Measurements from ENCODE around the gene GTF2I.
"Not testable (repeated sequence)": the region's sequence is repeated elsewhere in the genome, so short reads cannot be mapped to it uniquely, and the experiment has no call there.

The GTF2I gene

DNA sequence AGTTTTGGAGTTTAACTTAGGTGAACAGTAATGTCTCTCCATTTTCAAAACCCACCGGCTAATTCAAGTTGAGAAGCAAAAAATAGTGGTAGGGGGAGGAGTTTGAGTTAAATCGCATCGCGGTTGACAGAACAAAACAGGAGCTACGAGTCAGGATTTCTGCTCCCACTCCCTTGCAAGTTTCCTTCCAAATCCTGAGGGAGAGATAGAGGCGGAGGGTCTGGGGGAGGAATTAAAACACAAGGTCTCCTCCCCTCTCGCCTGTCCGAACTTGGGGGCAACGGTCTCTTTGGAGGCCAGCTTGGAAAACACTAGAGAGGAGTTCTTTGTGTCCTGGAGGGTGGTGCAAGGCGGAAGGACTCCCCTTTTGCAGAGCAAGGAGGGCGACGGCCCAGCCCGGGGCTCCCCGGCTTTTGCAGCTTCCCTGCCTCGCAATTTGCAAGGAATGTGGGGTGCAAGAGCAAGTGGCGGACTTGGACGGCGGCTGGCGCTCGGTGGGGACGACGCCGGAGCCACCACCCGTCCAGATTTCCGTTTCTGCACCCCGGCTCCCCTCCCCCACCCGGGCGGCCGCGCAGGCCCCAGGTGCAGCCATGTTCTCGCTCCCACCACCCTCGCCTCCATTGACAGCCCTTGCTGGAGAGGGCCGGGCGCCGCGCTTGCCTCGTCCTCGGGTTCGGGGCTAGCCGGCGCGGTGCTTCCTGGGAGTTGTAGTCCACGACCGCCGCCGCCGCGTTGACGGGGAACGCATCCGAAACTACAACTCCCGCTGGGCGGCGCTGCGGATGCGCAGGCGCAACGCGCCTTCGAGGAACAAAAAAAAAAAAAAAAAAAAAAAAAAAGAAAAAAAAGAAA is 454 bp upstream of the GTF2I start (continued):
- TF ChIP-seq, protein P1, sequence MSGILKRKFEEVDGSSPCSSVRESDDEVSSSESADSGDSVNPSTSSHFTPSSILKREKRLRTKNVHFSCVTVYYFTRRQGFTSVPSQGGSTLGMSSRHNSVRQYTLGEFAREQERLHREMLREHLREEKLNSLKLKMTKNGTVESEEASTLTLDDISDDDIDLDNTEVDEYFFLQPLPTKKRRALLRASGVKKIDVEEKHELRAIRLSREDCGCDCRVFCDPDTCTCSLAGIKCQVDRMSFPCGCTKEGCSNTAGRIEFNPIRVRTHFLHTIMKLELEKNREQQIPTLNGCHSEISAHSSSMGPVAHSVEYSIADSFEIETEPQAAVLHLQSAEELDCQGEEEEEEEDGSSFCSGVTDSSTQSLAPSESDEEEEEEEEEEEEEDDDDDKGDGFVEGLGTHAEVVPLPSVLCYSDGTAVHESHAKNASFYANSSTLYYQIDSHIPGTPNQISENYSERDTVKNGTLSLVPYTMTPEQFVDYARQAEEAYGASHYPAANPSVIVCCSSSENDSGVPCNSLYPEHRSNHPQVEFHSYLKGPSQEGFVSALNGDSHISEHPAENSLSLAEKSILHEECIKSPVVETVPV (CRISPR knock-in tag; IDR thresholded peaks at IDR 0.05), result no peak
- no peak for TF ChIP-seq ARNTL (CRISPR knock-in tag; IDR thresholded peaks at IDR 0.05; ENCODE audit: borderline replicate concordance, low read depth)
- 0 out of 2 replicates have a peak, but pooled peaks have one; percentile 28 for TF ChIP-seq GLIS3 (CRISPR knock-in tag; IDR thresholded peaks at IDR 0.05)
- no peak for TF ChIP-seq OSR1 (CRISPR knock-in tag; IDR thresholded peaks at IDR 0.05)
- peak; percentile 87 for TF ChIP-seq ZNF70 (CRISPR knock-in tag; IDR thresholded peaks at IDR 0.05)
- no peak for TF ChIP-seq ZNF565 (CRISPR knock-in tag; conservative IDR thresholded peaks at IDR 0.05; ENCODE audit: low read depth)

DNA sequence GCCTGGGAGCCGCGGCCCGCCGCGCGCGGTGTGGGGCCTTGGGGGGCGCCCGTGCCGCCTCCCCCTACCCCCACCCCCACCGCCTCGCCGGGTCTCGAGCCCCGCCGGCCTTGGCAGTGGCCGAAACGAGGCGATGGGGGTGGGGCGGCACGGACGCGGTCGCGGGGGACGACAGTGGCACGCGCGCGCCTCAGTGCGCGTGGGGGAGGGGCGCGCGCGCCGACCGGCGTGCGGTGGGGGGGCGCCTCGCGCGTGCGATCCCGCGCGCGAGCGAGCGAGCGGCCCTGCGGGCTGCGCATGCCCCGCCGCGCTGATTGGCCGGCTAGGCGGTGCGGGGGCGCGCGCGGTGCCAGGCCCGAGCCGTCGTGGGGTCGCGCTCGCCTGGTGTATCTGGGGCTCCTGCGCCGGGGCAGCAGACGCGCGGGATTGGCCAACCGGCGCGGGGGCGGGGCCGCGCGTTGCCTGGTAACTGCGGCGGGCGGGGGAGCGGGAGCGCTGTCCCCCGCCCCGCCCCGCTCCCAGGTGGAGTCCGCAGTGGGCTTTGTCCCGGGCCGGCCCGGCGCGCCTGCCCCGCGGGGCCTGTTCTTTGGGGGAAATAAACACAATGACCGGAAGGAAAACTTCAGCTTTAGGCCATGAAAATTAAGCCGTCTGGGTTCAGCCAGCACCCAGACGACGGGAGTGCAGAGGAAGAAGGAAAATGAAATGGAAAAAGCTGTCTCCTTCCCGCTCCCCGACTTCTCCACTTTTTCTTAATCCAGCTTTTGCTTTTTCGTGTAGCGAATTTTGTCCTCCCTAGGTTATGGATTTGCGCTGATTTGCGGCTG is 873 bp downstream of the GTF2I start:
- peak; percentile 74 for ATAC-seq
- peak; percentile 69; the same call in 1 of the 2 replicates for TF ChIP-seq TSHZ2 (CRISPR knock-in tag; IDR thresholded peaks at IDR 0.05)
- TF ChIP-seq SNAI2 (CRISPR knock-in tag; IDR thresholded peaks at IDR 0.05), result peak; percentile 89; the same call in 1 of the 2 replicates
- no peak for TF ChIP-seq ZNF70 (CRISPR knock-in tag; IDR thresholded peaks at IDR 0.05)
- TF ChIP-seq ZFP3 (CRISPR knock-in tag; IDR thresholded peaks at IDR 0.05), result no peak
- TF ChIP-seq CSDC2 (CRISPR knock-in tag; IDR thresholded peaks at IDR 0.05), result peak; percentile 93

DNA sequence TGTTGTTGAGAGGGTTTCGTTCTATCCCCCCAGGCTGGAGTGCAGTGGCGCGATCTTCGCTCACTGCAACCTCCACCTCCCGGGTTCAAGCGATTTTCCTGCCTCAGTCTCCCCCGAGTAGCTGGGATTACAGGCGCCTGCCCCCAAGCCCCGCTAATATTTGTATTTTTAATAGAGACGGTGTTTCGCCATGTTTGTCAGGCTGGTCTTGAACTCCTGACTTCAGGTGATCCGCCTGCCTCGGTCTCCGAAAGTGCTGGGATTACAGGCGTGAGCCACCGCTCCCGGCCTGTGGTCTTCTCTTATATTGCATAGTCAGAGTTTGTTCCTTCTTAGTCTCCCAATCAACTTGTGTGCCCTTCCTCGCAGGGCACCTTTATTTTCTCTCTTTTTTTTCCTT is 2.7 kb downstream of the GTF2I start:
- ATAC-seq, result not testable (repeated sequence)

GRCh38 chr7:74661836-74662794 is 4.6 kb downstream of the GTF2I start:
- ATAC-seq, result not testable (repeated sequence)

DNA sequence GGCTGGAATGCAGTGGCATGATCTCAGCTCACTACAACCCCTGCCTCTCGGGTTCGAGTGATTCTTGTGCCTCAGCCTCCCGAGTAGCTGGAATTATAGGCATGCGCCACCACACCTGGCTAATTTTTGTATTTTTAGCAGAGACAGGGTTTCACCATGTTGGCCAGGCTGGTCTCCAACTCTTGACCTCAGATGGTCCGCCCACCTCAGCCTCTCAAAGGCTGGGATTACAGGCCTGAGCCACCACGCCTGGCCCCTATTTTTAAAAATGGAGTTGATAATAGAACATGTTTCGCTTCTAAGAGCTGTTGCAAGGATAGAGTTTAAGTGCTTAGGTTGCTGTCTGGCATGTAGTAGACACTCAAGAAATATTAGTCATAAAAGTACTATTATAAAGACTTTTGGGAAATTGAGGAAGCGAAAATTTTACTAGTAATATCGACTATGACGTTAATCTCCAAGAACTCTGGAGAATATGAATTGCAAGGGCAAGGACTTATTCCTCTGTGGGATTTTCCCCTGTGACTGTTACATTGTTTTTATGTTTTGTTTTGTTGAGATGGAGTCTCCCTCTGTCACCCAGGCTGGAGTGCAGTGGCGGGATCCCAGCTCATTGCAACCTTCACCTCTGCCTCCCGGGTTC is 7.9 kb downstream of the GTF2I start:
- ATAC-seq, result no peak
- TF ChIP-seq, protein P1 (CRISPR knock-in tag; IDR thresholded peaks at IDR 0.05), result no peak
- TF ChIP-seq PPARA (CRISPR knock-in tag; IDR thresholded peaks at IDR 0.05; ENCODE audit: borderline replicate concordance) (no peak), ZNF70 (CRISPR knock-in tag; IDR thresholded peaks at IDR 0.05) (no peak), ARNTL (CRISPR knock-in tag; IDR thresholded peaks at IDR 0.05; ENCODE audit: borderline replicate concordance, low read depth) (no peak), ZNF565 (CRISPR knock-in tag; conservative IDR thresholded peaks at IDR 0.05; ENCODE audit: low read depth) (no peak), ISL1 (CRISPR knock-in tag; IDR thresholded peaks at IDR 0.05) (no peak), TSHZ2 (CRISPR knock-in tag; IDR thresholded peaks at IDR 0.05) (no peak), BACH2 (CRISPR knock-in tag; IDR thresholded peaks at IDR 0.05; ENCODE audit: borderline replicate concordance) (no peak), ZNF8 (CRISPR knock-in tag; IDR thresholded peaks at IDR 0.05) (no peak), POU6F1 (CRISPR knock-in tag; IDR thresholded peaks at IDR 0.05; ENCODE audit: borderline replicate concordance, low read depth) (no peak), RARB (CRISPR knock-in tag; IDR thresholded peaks at IDR 0.05) (no peak), GLIS3 (CRISPR knock-in tag; IDR thresholded peaks at IDR 0.05) (no peak), TCF4 (CRISPR knock-in tag; IDR thresholded peaks at IDR 0.05; ENCODE audit: borderline replicate concordance) (no peak), SNAI2 (CRISPR knock-in tag; IDR thresholded peaks at IDR 0.05) (no peak)
